Measurements from ENCODE around the gene PKM. TPM values are rescaled to one million over a fixed set of nuclear protein-coding genes. Genes with fewer than 3 reads are reported as not detected.

Gene PKM
- total RNA-seq, 1 experiment from 2014 or later: 1,252 TPM

- in situ Hi-C loops (cut with HindIII; ENCODE audit: low pct_unique_long_range_greater_than_20kb, low sequenced_read_pairs): no loop called here
- no peak for DNase-seq (ENCODE audit: low read depth, low spot score)
These were observed 6.8 kb upstream of the PKM start for GRCh38 chr15:72237853-72238224.

DNA sequence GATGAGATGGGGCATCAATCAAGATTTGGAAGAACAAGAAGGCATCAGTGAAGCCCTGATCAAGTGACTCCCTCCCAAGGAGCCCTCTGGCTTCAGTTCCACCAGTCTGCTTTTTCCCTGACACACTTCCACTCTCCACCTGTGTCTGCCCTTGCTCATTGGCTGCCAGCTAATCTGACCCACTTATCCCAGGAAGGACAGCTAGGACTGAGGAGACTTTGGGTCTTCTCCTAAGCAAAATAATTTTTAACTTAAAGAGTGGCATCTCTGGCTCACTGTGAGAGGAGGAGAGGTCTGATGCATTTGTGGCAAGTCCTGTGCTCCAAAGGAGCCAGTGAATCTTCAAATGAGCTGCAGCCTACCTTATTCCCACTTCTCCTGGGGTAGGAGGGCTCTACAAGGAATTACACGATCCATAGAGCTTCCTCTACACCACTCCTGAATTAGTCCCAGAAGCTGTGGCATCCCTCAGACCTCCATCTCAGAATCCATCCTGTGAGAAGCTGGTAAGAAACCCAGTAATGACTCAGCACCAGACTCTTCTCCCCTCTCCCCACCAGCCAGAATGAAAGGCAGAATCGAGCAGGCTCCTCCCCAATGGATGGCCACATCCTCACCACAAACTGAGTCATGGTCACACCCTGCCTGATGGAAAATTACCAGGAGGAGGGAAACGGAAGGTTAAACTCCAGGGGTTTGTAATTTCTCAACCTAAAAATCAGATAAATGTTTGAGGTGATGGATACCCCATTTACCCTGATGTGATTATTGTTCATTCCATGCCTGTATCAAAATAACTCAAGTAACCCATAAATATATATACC lies 6.3 kb upstream of the PKM start:
- DNase-seq (ENCODE audit: low read depth, low spot score): peak; percentile 91
- in situ Hi-C loops (cut with HindIII; ENCODE audit: low pct_unique_long_range_greater_than_20kb, low sequenced_read_pairs): no loop called here

DNA sequence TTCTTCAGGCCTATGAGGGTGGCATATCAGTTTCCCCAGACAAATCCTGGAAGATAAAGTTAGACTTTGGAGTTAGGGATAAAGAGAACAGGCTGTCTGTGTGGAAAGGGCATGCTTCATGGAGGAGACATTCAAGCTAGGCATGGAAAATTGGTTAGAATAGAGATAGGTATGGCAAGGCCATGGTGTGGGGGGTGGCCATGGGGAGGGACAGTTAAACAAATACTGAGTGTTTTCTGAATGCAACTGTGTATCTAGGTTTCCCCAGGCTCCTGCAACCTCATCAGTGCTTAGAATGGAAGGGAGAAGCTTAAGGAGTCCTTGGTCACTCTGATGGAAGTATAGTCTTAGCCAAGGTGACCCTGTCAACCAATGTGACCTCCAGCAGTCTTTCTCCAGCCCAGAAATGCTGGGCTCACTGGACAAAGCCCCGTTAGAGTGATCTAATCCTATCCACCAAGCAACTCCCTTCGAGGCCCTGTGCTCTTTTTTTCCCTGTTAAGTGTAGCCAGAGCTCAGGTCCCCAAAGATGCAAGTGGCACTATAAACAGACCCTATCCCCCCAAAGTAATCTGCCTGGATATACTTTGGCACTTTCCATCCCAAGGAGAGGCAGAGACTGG lies 5.5 kb upstream of the PKM start:
- DNase-seq (ENCODE audit: low read depth, low spot score): no peak
- in situ Hi-C loops (cut with HindIII; ENCODE audit: low pct_unique_long_range_greater_than_20kb, low sequenced_read_pairs): no loop called here

GRCh38 chr15:72235298-72235697 lies 4.3 kb upstream of the PKM start:
- no peak for DNase-seq (ENCODE audit: low read depth, low spot score)
- in situ Hi-C loops (cut with HindIII; ENCODE audit: low pct_unique_long_range_greater_than_20kb, low sequenced_read_pairs): no loop called here

DNA sequence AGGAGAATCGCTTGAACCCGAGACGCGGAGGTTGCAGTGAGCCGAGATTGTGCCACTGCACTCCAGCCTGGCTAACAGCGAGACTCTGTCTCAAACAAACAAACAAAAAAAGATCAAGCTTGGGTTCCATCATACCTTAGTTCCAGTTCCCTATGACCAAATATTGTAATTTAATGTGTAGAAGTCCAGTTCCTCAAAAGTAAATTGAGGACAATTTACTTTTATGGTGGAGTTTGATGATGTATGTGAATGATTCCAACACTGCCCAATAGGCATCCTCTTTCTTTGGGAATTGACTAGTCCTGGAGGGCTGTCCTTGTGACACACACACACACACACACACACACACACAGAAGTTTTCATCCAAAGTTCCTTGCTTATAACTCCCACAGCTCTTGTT lies 2.8 kb upstream of the PKM start:
- DNase-seq (ENCODE audit: low read depth, low spot score): no peak
- in situ Hi-C loops (cut with HindIII; ENCODE audit: low pct_unique_long_range_greater_than_20kb, low sequenced_read_pairs): no loop called here

DNA sequence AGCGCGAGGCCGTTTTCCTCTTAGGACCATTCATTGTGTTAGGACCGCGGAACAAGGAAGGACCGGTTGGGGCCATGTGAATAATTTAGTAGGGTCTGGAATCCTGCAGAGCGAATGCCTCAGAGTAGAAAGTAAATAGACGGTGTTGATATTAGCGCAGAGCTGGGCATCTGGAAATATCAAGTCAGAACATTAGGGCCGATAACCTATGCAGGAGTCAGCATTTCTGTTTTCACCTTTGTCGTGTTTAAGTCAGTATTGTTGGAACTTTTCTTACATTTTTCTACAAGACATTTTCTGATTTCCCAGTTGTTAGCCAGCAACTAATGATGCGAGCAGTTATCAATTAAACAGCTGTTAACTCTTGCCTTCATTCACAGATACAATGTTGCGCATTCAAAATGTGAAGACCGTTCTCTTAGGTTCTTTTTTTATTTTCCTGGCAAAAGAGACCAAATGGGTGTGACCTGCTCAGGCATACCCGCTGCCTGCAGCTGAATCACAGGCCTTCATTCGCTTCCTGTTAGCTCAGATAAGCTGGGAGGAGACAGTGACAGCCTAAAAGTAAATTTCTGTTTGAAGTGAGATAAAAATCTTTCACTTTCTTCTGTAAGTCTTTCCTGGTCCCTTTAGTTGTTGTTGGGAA lies 966 bp upstream of the PKM start:
- peak; percentile 56 for DNase-seq (ENCODE audit: low read depth, low spot score)
- in situ Hi-C loops (cut with HindIII; ENCODE audit: low pct_unique_long_range_greater_than_20kb, low sequenced_read_pairs): no loop called here

DNA sequence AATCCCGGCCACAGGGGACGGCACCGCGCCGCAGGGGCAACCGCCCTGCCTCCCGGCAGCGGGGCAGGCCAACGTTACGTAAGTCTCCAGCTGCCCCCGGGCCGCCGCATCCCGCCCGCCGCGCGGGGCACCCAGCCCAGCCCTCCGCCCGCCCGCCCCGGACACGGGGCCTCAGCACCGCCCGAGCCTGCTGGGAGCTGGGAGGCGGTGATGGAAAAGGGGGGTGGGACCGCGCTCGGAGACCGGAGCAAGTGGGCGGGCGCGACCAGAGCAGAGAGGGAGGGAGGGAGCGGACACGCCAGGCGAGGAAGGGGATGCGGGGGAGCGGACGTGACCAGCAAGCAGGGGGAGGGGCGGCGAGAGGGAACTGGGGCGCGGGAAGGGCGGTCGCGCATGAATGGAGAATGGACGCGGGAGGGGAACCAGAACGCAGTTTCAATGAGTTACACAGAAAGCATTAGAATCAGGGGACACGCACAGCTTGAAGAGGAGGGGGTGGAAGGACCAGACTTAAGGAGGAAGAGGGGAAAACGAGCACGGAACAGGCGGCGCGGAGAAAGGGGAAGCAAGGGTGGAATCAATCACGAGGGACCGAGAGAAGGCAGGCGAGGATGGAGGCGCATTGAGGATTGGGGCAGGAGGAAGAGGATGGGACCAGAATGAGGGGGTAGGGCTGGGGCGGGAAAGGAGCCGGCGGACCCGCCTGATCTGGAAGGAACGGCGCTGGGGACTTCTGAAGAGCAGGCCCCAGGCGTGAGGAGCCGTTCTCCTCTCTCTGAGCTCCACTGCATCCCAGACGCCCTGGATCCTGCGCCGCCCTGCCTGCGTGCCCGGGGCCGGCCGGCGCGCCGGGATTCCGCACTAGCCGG lies 559 bp downstream of the PKM start:
- in situ Hi-C loops (cut with HindIII; ENCODE audit: low pct_unique_long_range_greater_than_20kb, low sequenced_read_pairs): no loop called here
- DNase-seq (ENCODE audit: low read depth, low spot score): peak; percentile 82

- in situ Hi-C loops (cut with HindIII; ENCODE audit: low pct_unique_long_range_greater_than_20kb, low sequenced_read_pairs): no loop called here
- no peak for DNase-seq (ENCODE audit: low read depth, low spot score)
These were observed 1.1 kb downstream of the PKM start for GRCh38 chr15:72229947-72230196.

- in situ Hi-C loops (cut with HindIII; ENCODE audit: low pct_unique_long_range_greater_than_20kb, low sequenced_read_pairs): no loop called here
- DNase-seq (ENCODE audit: low read depth, low spot score): no peak
These were observed 1.7 kb downstream of the PKM start for GRCh38 chr15:72229076-72229946.

- no peak for DNase-seq (ENCODE audit: low read depth, low spot score)
- in situ Hi-C loops (cut with HindIII; ENCODE audit: low pct_unique_long_range_greater_than_20kb, low sequenced_read_pairs): no loop called here
These were observed 3.3 kb downstream of the PKM start for GRCh38 chr15:72227720-72228119.

- in situ Hi-C loops (cut with HindIII; ENCODE audit: low pct_unique_long_range_greater_than_20kb, low sequenced_read_pairs): no loop called here
- no peak for DNase-seq (ENCODE audit: low read depth, low spot score)
These were observed 3.8 kb downstream of the PKM start for GRCh38 chr15:72227192-72227586.

- in situ Hi-C loops (cut with HindIII; ENCODE audit: low pct_unique_long_range_greater_than_20kb, low sequenced_read_pairs): no loop called here
- DNase-seq (ENCODE audit: low read depth, low spot score): no peak
These were observed 7.7 kb downstream of the PKM start for GRCh38 chr15:72223278-72223677.

- no peak for DNase-seq (ENCODE audit: low read depth, low spot score)
These were observed 8.6 kb downstream of the PKM start for GRCh38 chr15:72222393-72222792.

GRCh38 chr15:72220687-72221086 lies 10.3 kb downstream of the PKM start:
- peak; percentile 73 for DNase-seq (ENCODE audit: low read depth, low spot score)
- in situ Hi-C loops (cut with HindIII; ENCODE audit: low pct_unique_long_range_greater_than_20kb, low sequenced_read_pairs): no loop called here

More at GRCh38 chr15:72222393-72222792, 8.6 kb downstream of the PKM start:
- in situ Hi-C loops (cut with HindIII; ENCODE audit: low pct_unique_long_range_greater_than_20kb, low sequenced_read_pairs): no loop called here

GRCh38 chr15:72217216-72217615 lies 13.8 kb downstream of the PKM start:
- no peak for DNase-seq (ENCODE audit: low read depth, low spot score)
- in situ Hi-C loops (cut with HindIII; ENCODE audit: low pct_unique_long_range_greater_than_20kb, low sequenced_read_pairs): no loop called here

DNA sequence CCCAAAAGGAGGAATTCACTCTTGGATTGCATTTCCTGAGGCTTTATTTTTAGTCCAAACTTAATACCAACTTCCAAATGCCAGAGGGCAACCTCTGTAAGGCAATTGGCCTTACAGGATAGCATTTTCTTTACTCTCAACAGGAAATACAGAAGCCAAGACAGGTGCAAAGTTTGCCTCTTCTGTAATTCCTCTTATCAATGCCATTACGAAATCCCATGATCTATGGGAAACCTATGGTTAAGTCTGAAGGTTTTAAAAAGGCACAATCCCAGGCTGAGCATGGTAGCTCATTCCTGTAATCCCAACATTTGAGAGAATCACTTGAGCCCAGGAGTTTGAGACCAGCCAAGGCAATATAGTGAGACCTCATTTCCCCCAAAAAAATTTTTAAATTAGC lies 14.9 kb downstream of the PKM start:
- in situ Hi-C loops (cut with HindIII; ENCODE audit: low pct_unique_long_range_greater_than_20kb, low sequenced_read_pairs): no loop called here
- DNase-seq (ENCODE audit: low read depth, low spot score): no peak

DNA sequence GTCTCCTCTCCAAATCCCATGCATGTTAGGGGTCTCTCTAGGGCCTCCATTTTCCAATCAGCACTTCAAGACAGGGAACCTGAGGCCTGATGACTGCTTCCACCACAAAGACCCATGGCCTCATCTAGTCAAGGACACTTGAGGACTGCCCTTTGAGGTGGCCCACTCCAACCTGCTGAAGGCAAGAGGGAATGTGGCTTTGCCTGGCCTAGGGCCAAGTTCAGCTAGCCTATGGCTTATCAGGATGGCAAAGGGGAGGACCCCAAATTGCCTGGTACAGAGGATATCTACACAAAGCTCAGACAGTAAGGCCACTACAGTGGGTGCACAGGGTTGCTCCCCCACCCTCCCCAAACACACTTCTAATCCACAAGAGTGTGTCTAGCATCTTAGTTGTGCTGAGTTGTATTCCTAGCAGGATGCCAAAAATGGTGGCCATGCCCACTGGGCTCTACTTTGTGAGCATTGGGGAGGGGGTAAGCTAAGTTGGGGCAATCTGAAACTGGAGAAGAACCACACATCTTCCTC lies 23.4 kb downstream of the PKM start:
- DNase-seq (ENCODE audit: low read depth, low spot score): no peak
- in situ Hi-C loops (cut with HindIII; ENCODE audit: low pct_unique_long_range_greater_than_20kb, low sequenced_read_pairs): no loop called here

Measured in SK-MEL-5 (cell line).